Duodenal mucosa (tissue), 2 donors: Measurements from ENCODE around the gene KLRF2.
A peak's percentile ranks its signal among the peaks of the same experiment; 100 is the strongest.

ENCODE experiments used
- H3K27ac ChIP-seq: one replicate; pipeline ENCODE4 v1.7.0; 2013; ENCODE audit warnings: low read depth, low read length
- H3K27me3 ChIP-seq, 2 donors: one replicate each; pipeline ENCODE4 v1.7.0; 2013; ENCODE audit warnings: low read length in 2 of 2, control low read depth in 1 of 2; ENCODE audit not compliant: insufficient read depth in 2 of 2, control insufficient read depth in 1 of 2
- H3K36me3 ChIP-seq, 2 donors: one replicate each; pipeline ENCODE4 v1.7.0; 2013; ENCODE audit warnings: low read length in 2 of 2, control low read depth in 1 of 2; ENCODE audit not compliant: insufficient read depth in 2 of 2, control insufficient read depth in 1 of 2
- H3K4me1 ChIP-seq, 2 donors: one replicate each; pipeline ENCODE4 v1.7.0; 2013; ENCODE audit warnings: low read length in 2 of 2, control low read depth in 1 of 2; ENCODE audit not compliant: insufficient read depth in 2 of 2, control insufficient read depth in 1 of 2
- H3K4me3 ChIP-seq, 2 donors: one replicate each; pipeline ENCODE4 v1.7.0; 2013; ENCODE audit warnings: low read length in 2 of 2, low read depth in 1 of 2
- H3K9ac ChIP-seq, 2 donors: one replicate each; pipeline ENCODE4 v1.7.0; 2013; ENCODE audit warnings: low read length in 2 of 2, low read depth in 1 of 2
- H3K9me3 ChIP-seq, 2 donors: one replicate each; pipeline ENCODE4 v1.7.0; 2013; ENCODE audit warnings: low read length in 2 of 2, control low read depth in 1 of 2; ENCODE audit not compliant: control insufficient read depth in 1 of 2

Gene KLRF2

DNA sequence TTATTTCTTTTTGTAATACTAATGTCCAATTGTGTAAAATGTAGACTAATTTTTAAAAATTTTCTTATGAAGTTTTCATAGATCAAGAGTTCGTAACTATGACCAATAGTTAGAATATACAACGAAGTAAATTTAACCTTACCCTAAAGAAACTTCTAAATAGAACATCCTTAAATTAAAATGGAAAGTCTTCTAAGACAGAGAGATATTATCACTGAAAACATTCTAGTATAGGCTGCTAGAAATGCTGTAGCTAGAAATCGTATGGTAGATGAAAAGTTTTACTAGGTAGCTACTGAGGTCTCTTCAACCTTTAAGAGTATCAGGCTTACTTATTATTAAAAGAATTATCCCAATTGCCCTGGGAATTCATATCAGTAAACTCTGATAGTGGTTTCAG, 50.0 kb downstream of the KLRF2 start:
- Histone ChIP-seq H3K4me3 (no peak overlapping the region), H3K9me3 (no peaks in the 10 kb centered on the region), H3K27ac (no peak overlapping the region), H3K9ac (no peak overlapping the region), H3K27me3 (no peaks in the 10 kb centered on the region), H3K4me1 (no peaks in the 10 kb centered on the region), H3K36me3 (no peaks in the 10 kb centered on the region)

DNA sequence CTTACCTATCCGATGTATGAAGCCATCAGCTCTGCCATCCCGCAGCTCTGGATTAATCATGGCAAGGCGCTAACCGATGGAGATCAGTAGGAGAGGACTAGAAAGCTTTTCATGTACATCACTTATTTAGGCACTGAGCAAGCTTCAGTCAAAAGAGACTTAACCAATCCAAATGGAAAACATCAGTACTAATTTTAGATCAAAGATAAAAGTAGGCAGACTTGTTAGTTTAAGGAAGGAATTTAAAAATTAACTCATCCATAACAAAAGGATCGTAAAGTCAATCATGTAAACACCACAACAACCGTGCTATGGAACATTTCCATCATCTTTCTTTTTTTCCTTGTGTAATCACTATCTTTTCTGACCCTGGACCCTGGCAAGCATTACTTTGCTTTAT, 51.0 kb downstream of the KLRF2 start, which contains the start of gene CLEC2A:
CLEC2A (minus strand) TSS at position 101 of the 400 bp plus-strand sequence; CDS start at position 60, 41 bp downstream.
- Histone ChIP-seq H3K9me3 (no peaks in the 10 kb centered on the region), H3K36me3 (no peaks in the 10 kb centered on the region), H3K27me3 (no peaks in the 10 kb centered on the region)

DNA sequence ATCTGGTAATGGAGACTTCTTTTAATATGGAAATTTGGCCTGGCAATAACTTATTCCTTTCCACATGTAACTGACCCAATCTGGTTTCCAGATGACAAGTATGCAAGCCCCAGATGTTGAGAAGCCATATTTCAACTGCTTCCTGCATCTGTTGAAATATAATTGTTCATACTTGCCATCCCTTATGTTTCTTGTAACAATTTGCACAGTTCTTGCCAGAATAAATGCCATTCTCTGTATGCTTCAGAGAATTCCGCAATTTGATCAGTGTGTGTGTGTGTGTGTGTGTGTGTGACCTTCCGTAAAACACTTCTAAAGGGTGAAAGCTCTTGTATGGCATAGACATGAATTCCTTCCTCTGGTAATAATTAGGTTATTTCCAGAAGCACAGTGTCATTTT, 52.7 kb downstream of the KLRF2 start:
- Histone ChIP-seq H3K36me3 (no peaks in the 10 kb centered on the region), H3K27me3 (no peaks in the 10 kb centered on the region), H3K27ac (no peak overlapping the region), H3K4me3 (no peak overlapping the region), H3K4me1 (no peaks in the 10 kb centered on the region), H3K9me3 (no peaks in the 10 kb centered on the region), H3K9ac (no peak overlapping the region)

More for the DNA sequence above, 51.0 kb downstream of the KLRF2 start, which contains the start of gene CLEC2A:
- H3K27ac ChIP-seq: no peak within 1 kb of the TSS
- H3K4me3 ChIP-seq: no peak within 1 kb of the TSS
- no peak within 1 kb of the TSS for H3K9ac ChIP-seq
- no peaks in the 10 kb centered on the region for H3K4me1 ChIP-seq

DNA sequence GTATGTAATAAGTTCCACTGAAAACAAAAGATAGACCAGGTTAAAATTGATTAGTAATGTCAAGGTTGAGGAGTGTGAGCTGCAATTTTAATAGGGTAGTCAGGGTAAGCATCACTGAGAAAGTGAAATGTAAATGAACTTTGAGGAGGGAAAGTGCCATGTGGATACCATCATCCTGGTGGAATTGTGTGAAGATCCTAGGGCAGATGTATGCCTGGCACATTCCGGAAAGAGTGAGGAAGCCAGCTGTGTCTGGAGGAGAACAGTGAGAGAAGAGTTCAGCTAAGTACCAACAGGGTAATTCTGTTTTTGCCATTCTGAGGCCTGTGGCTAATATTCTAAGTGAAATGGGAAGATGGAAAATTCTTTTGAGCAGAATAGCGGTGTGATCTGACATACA, 53.7 kb downstream of the KLRF2 start:
- H3K36me3 ChIP-seq: no peaks in the 10 kb centered on the region
- no peaks in the 10 kb centered on the region for H3K4me1 ChIP-seq
- H3K4me3 ChIP-seq: no peak overlapping the region
- H3K27ac ChIP-seq: no peak overlapping the region
- H3K9me3 ChIP-seq: no peaks in the 10 kb centered on the region
- no peaks in the 10 kb centered on the region for H3K27me3 ChIP-seq
- H3K9ac ChIP-seq: no peak overlapping the region

DNA sequence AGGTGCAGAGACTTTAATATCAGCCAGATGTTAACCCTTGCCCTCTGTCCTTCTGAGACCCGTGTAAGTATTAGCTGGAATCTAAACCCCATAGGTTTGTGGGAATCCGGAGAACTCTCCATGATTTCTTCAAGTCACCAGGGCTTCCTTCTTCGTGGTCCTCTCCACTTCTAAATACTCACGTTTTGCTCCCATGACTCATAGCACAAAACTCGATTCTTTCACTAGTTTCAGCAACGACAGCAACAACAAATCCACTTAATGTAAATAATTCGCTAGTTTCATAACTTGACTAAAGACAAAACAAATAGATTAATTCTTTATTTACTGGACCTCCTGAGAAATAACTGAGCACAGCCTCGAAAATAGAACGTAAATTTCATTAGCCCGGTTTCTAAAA, 55.3 kb downstream of the KLRF2 start:
- peaks cover 0 to 3% of the 10 kb centered on the region in 2 donors for H3K27me3 ChIP-seq
- no peaks in the 10 kb centered on the region for H3K9me3 ChIP-seq
- H3K4me3 ChIP-seq: no peak overlapping the region
- H3K9ac ChIP-seq: no peak overlapping the region
- no peaks in the 10 kb centered on the region for H3K4me1 ChIP-seq
- H3K36me3 ChIP-seq: no peaks in the 10 kb centered on the region
- no peak overlapping the region for H3K27ac ChIP-seq

DNA sequence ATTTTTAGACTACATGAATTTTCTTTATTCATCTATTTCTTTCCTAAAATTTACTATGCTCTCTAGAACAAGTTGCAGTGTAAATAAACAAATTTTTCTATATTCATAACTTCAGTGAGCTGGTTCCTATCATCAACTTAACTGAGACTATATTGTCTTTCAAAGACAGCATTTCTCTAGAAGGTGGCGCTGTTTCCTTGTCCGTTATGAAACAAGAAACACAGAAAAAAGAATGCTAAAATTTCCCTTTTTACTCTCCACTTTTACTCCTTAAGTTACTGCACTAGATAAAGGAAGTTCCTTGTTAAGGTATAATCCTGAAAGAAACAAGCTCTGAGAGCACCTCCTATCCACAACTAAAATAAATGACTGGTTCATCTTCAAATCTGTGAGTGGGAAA, 59.1 kb downstream of the KLRF2 start:
- Histone ChIP-seq H3K9me3 (no peaks in the 10 kb centered on the region), H3K4me3 (no peak overlapping the region), H3K27me3 (peaks cover 3 to 7% of the 10 kb centered on the region in 2 donors), H3K9ac (no peak overlapping the region), H3K27ac (no peak overlapping the region), H3K36me3 (no peaks in the 10 kb centered on the region), H3K4me1 (no peaks in the 10 kb centered on the region)

DNA sequence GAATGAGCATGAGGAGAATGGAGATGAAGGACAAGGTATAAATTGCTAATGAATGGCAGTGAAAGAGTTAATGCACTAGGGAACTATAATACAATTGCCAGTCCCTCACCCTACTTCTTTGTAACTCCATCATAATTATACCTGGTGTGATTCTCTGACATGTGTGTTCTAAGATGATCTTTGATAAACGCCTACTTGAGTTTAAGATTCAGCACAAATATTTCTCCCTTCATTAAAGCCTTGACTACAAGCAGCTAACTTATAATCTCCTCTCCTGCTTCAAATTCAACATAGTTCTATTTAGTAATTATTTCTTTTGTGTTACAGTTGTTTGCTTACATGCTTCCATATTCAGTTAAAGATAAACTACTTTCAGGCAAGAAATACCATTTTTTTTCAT, 60.5 kb downstream of the KLRF2 start:
- Histone ChIP-seq H3K9me3 (no peaks in the 10 kb centered on the region), H3K4me1 (no peaks in the 10 kb centered on the region), H3K27ac (no peak overlapping the region), H3K36me3 (no peaks in the 10 kb centered on the region), H3K9ac (no peak overlapping the region), H3K4me3 (no peak overlapping the region), H3K27me3 (peaks cover 3 to 7% of the 10 kb centered on the region in 2 donors)

DNA sequence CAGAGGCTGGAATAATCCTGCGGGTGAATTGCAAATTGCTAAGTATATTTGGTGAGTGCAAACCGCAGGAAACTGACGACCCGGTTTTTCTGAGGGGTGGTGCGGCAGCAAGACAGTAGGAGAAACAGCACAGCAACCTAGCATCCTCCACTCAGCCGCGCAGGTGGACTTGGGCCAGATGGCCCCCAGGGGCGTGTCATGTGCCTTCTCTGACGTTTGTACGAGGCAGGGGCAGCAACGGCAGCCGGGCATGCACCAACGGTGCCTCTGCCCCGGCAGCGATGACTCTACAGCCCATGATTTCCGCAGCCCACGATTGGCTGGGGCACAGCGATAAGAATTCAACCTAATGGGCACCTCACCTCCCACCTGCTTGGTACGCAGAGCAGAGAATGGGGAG, 62.0 kb downstream of the KLRF2 start:
- Histone ChIP-seq H3K27me3 (peaks cover 3 to 7% of the 10 kb centered on the region in 2 donors), H3K36me3 (no peaks in the 10 kb centered on the region), H3K4me1 (no peaks in the 10 kb centered on the region), H3K9me3 (no peaks in the 10 kb centered on the region), H3K4me3 (peak overlapping the region in 1 of 2 donors; percentile 12), H3K9ac (no peak overlapping the region), H3K27ac (no peak overlapping the region)

DNA sequence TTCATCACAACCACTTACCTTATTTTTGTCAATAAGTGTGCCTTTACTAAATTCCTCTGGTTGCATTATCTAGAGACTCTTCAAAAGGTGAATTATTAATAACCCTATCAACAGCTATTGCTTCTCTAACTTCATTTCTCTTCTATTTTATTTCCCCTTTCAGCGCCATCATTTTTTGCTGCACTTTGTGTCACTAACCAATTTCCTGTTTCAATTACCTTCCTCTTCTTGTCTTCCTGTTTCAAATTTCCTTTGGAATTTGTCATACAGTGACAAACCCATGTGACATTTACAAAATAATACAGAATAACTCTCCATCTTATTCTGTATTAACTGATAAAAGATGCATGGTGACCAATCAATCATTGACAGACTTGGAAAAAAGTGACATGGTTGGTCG, 63.1 kb downstream of the KLRF2 start:
- no peak overlapping the region for H3K4me3 ChIP-seq
- peaks cover 0 to 5% of the 10 kb centered on the region in 2 donors for H3K4me1 ChIP-seq

More for the DNA sequence above, 63.1 kb downstream of the KLRF2 start:
- H3K36me3 ChIP-seq: no peaks in the 10 kb centered on the region
- H3K27me3 ChIP-seq: peaks cover 3 to 7% of the 10 kb centered on the region in 2 donors
- no peak overlapping the region for H3K27ac ChIP-seq
- no peak overlapping the region for H3K9ac ChIP-seq
- H3K9me3 ChIP-seq: no peaks in the 10 kb centered on the region
